Kidney epithelial cell (primary cell): ENCODE results near the gene ARHGEF9. TPM values are rescaled to one million over a fixed set of nuclear protein-coding genes. Genes with fewer than 3 reads are reported as not detected.

Source experiments
- DNase-seq: peaks from one replicate; pipeline ENCODE4 v3.0.0-alpha.2; 2010; ENCODE audit warnings: low read depth
- H3K27me3 ChIP-seq: 2 replicates; pipeline ENCODE4 v1.6.0; 2011; ENCODE audit warnings: low read length; ENCODE audit not compliant: control insufficient read depth, insufficient read depth
- H3K36me3 ChIP-seq: 2 replicates; pipeline ENCODE4 v1.5.1; 2011; ENCODE audit warnings: low read length; ENCODE audit not compliant: control insufficient read depth, insufficient read depth
- H3K4me3 ChIP-seq: 2 replicates; pipeline ENCODE4 v1.5.1; 2011; ENCODE audit warnings: low read depth, mild to moderate bottlenecking, control low read depth, low read length
- total RNA-seq: library from RNA; depleted of rRNA; stranded (reverse); fragments of >200 nt; gene quantifications from 2 replicates; pipeline ENCODE4 v1.2.3, GENCODE V29; 2015
- TF ChIP-seq, protein P1 (sequence below): IDR thresholded peaks from 2 replicates; pipeline ENCODE4 v1.5.1; 2011; ENCODE audit warnings: mild to moderate bottlenecking, moderate library complexity, low read length, control low read depth, inconsistent platforms; ENCODE audit not compliant: insufficient read depth, poor library complexity, severe bottlenecking

ARHGEF9 gene
- total RNA-seq, 1 donor from 2014 or later, result 14.4 TPM

DNA sequence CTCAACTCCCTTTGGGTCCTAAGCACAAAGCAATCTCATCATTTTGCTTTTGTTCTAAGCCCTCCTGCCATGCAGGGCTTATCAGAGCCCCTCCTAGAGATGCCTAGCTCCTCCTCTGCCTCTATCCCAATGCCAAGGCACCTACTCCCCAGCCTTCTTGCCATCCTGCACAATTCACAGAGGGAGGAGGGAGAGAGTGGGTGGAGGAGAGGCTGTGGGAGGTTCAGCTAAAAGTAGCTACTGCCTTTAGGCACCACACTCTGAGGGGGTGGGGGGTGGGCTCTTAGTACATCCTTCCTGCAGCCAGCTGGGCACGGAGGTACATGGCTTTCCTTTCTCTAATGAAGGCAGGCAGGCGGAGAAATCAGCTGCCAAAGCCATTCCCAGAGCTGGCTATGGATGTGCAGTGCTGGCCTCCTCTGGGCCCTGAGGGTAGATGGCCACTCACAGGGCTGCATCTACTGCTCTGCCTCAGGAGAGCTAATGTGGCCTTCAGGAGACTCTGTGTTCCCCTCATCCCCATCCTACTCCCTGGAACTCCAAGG, 40.1 kb downstream of the ARHGEF9 start:
- H3K4me3 ChIP-seq, result no peak overlapping the region
- TF ChIP-seq, protein P1, sequence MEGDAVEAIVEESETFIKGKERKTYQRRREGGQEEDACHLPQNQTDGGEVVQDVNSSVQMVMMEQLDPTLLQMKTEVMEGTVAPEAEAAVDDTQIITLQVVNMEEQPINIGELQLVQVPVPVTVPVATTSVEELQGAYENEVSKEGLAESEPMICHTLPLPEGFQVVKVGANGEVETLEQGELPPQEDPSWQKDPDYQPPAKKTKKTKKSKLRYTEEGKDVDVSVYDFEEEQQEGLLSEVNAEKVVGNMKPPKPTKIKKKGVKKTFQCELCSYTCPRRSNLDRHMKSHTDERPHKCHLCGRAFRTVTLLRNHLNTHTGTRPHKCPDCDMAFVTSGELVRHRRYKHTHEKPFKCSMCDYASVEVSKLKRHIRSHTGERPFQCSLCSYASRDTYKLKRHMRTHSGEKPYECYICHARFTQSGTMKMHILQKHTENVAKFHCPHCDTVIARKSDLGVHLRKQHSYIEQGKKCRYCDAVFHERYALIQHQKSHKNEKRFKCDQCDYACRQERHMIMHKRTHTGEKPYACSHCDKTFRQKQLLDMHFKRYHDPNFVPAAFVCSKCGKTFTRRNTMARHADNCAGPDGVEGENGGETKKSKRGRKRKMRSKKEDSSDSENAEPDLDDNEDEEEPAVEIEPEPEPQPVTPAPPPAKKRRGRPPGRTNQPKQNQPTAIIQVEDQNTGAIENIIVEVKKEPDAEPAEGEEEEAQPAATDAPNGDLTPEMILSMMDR, result no peak
- no peaks in the 10 kb centered on the region for H3K27me3 ChIP-seq
- no peaks in the 10 kb centered on the region for H3K36me3 ChIP-seq
- no peak for DNase-seq

DNA sequence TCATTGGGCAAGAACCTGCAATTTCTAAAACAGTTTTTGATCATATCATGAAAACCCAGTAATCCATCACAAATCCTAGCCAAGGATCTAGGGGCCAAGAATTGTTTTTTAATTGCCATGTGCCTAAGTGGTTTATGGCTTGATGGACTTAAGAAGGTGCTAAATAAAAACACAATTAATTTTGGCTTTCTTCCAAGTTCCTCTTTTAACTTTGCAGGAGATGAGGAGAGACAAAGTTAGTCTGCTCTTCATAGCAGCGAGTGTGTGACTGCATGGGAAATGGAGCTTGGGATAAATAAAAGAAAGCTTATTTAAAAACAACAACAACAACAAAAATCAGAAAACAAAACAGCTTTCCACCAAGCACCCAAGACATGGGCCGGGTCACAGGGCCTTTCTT, 41.4 kb downstream of the ARHGEF9 start:
- H3K4me3 ChIP-seq, result no peak overlapping the region
- H3K36me3 ChIP-seq, result no peaks in the 10 kb centered on the region
- TF ChIP-seq, protein P1, result no peak
- no peaks in the 10 kb centered on the region for H3K27me3 ChIP-seq
- no peak for DNase-seq

DNA sequence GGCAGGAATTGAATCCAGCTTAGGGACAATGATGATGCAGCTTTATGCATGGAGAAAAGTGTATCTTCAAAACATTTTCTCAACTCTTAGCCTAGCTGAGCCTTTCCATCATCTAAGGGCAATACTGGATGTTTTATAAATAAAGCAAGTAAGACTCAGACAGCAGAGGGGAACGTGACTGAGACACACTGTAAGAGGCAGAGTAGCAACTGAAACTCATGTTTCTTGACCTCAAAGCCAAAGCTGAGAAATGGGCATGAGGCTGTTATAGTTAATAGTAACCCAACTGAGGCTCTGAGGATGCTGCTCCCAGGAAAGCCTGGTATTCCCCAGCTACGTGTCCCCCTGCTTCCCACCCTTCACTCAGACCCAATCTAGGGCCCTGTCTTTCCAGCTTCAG, 44.6 kb downstream of the ARHGEF9 start:
- H3K4me3 ChIP-seq, result no peak overlapping the region
- DNase-seq, result no peak
- TF ChIP-seq, protein P1, result no peak

DNA sequence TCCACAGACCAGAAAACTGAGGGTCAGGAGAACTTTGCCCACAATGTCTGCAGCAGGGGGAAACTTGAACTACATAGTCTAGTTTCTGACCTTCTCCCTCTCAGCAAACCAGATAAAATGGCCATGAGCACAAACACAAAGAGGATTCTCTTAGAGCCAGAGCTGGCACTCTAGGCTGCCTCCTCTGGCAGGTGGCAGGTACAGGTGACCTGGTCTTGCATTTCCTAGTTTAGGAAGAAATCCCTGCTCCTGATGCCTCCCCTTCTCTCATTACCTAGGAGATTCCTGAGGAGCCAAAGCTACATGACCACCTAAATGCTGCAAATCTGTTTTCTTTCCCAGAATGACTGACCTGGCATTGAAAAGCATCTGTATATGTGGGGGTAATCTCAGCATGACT, 45.1 kb downstream of the ARHGEF9 start:
- no peaks in the 10 kb centered on the region for H3K36me3 ChIP-seq
- no peak for DNase-seq
- no peak overlapping the region for H3K4me3 ChIP-seq
- H3K27me3 ChIP-seq, result no peaks in the 10 kb centered on the region
- TF ChIP-seq, protein P1, result no peak

More for the DNA sequence above, 44.6 kb downstream of the ARHGEF9 start:
- Histone ChIP-seq H3K27me3 (no peaks in the 10 kb centered on the region), H3K36me3 (no peaks in the 10 kb centered on the region)

DNA sequence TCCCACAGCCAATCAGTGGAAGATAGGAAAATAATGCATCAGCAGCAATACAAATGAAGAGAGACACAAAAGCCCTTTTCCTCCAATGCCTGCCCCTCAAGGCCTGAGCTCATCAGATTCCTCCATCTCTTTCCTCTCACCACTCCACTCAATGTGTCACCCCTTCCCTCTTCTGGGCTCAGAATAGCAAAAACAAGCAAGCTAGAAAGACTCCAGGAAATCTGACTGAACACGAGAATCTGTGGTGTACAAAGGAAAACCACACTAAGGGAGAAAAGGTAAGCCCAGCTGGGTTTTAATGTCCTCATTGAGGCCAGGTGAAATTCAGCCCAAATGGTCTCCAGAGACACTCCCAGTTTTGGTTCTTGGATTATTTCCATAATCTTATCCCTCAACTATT, 46.3 kb downstream of the ARHGEF9 start:
- DNase-seq, result no peak
- TF ChIP-seq, protein P1, result no peak

DNA sequence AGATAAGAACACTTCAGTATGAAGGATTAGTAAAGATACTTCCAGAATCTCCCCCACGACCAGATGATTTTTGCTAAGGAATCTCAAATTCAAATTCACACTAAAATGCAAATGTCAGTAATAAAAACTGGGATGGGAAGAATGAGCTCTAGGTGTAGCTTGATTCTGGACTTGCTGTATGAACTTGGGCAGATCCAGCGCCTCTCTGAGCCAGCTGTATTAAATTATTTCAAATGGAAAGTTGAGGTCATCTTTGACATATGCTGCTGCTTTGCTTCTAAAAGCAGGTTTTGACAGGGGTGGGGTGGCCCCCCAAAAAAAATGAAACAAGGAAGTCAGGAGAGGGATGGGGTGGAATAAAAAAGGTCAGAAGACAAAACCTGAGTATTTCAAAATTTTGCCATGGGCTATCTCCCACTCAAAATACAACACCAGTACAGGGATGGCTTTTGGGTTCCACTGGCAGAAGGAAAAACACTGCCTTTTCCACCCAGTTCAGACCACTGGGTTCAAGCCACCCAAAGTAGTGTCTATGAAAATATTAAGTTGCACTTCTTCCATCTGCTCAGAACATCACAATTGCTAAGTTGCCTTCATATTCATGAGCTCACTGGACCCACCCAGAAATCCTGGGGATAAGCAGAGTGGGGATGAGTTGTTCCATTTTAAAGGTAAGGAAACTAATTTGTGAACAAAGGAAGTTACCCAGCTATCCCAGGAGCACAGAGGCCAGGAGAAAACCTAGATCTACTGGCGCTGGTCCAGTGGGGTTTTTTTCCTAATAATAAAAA, 47.7 kb downstream of the ARHGEF9 start:
- H3K36me3 ChIP-seq, result no peaks in the 10 kb centered on the region
- TF ChIP-seq, protein P1, result no peak
- H3K27me3 ChIP-seq, result no peaks in the 10 kb centered on the region
- DNase-seq, result no peak
- no peak overlapping the region for H3K4me3 ChIP-seq

More for the DNA sequence above, 46.3 kb downstream of the ARHGEF9 start:
- Histone ChIP-seq H3K4me3 (no peak overlapping the region), H3K27me3 (no peaks in the 10 kb centered on the region), H3K36me3 (no peaks in the 10 kb centered on the region)
